ENCODE data around the gene B9D1. TPM values are rescaled to one million over a fixed set of nuclear protein-coding genes. Genes with fewer than 3 reads are reported as not detected.

The B9D1 gene
- total RNA-seq, 2 donors from 2014 or later, result 0.37 to 1.2 TPM

GRCh38 chr17:19341641-19342610 is 20.6 kb downstream of the B9D1 start:
- no peak for DNase-seq
- ATAC-seq, result no peak
- Mint-ChIP-seq H3K4me1 (peaks cover 10% of the 10 kb centered on the region), H3K27me3 (peaks cover 32% of the 10 kb centered on the region), H3K36me3 (ENCODE audit: low read depth) (peaks cover 6% of the 10 kb centered on the region), H3K27ac (no peak overlapping the region), H3K4me3 (no peak overlapping the region)
- no peaks in the 10 kb centered on the region for H3K9me3 ChIP-seq (ENCODE audit: control insufficient read depth, low read length, poor library complexity, severe bottlenecking)

- H3K27ac Mint-ChIP-seq, result no peak overlapping the region
- DNase-seq, result no peak
- H3K36me3 Mint-ChIP-seq (ENCODE audit: low read depth), result peaks cover 6% of the 10 kb centered on the region
- peaks cover 10% of the 10 kb centered on the region for H3K4me1 Mint-ChIP-seq
- peaks cover 30% of the 10 kb centered on the region for H3K27me3 Mint-ChIP-seq
- no peaks in the 10 kb centered on the region for H3K9me3 ChIP-seq (ENCODE audit: control insufficient read depth, low read length, poor library complexity, severe bottlenecking)
- no peak overlapping the region for H3K4me3 Mint-ChIP-seq
- ATAC-seq, result no peak
These were observed 21.3 kb downstream of the B9D1 start for GRCh38 chr17:19341211-19341631.

GRCh38 chr17:19339341-19339815 is 23.1 kb downstream of the B9D1 start:
- DNase-seq, result no peak
- peaks cover 10% of the 10 kb centered on the region for H3K4me1 Mint-ChIP-seq
- H3K36me3 Mint-ChIP-seq (ENCODE audit: low read depth), result peaks cover 6% of the 10 kb centered on the region
- peaks cover 34% of the 10 kb centered on the region for H3K27me3 Mint-ChIP-seq
- no peaks in the 10 kb centered on the region for H3K9me3 ChIP-seq (ENCODE audit: control insufficient read depth, low read length, poor library complexity, severe bottlenecking)
- no peak overlapping the region for H3K27ac Mint-ChIP-seq
- no peak for ATAC-seq
- no peak overlapping the region for H3K4me3 Mint-ChIP-seq

- peaks cover 10% of the 10 kb centered on the region for H3K4me1 Mint-ChIP-seq
- peak; percentile 97 for ATAC-seq
- H3K4me3 Mint-ChIP-seq, result no peak overlapping the region
These were observed 24.2 kb downstream of the B9D1 start for GRCh38 chr17:19338031-19338990.

GRCh38 chr17:19337712-19338023 is 24.9 kb downstream of the B9D1 start:
- no peak overlapping the region for H3K27ac Mint-ChIP-seq
- peaks cover 34% of the 10 kb centered on the region for H3K27me3 Mint-ChIP-seq

More at GRCh38 chr17:19338031-19338990, 24.2 kb downstream of the B9D1 start:
- DNase-seq, result peak; percentile 44 to 60 (median 48)
- no peaks in the 10 kb centered on the region for H3K9me3 ChIP-seq (ENCODE audit: control insufficient read depth, low read length, poor library complexity, severe bottlenecking)
- Mint-ChIP-seq H3K36me3 (ENCODE audit: low read depth) (peaks cover 6% of the 10 kb centered on the region), H3K27me3 (peaks cover 34% of the 10 kb centered on the region), H3K27ac (no peak overlapping the region)

GRCh38 chr17:19336938-19337711 is 25.4 kb downstream of the B9D1 start:
- ATAC-seq, result no peak
- Mint-ChIP-seq H3K4me3 (no peak overlapping the region), H3K4me1 (peaks cover 13% of the 10 kb centered on the region), H3K36me3 (ENCODE audit: low read depth) (peaks cover 6% of the 10 kb centered on the region), H3K27ac (no peak overlapping the region), H3K27me3 (peaks cover 33% of the 10 kb centered on the region)
- H3K9me3 ChIP-seq (ENCODE audit: control insufficient read depth, low read length, poor library complexity, severe bottlenecking), result no peaks in the 10 kb centered on the region
- no peak for DNase-seq

More at GRCh38 chr17:19337712-19338023, 24.9 kb downstream of the B9D1 start:
- DNase-seq, result no peak
- Mint-ChIP-seq H3K36me3 (ENCODE audit: low read depth) (peaks cover 6% of the 10 kb centered on the region), H3K4me3 (no peak overlapping the region), H3K4me1 (peaks cover 11% of the 10 kb centered on the region)
- no peak for ATAC-seq
- no peaks in the 10 kb centered on the region for H3K9me3 ChIP-seq (ENCODE audit: control insufficient read depth, low read length, poor library complexity, severe bottlenecking)

- Mint-ChIP-seq H3K36me3 (ENCODE audit: low read depth) (no peaks in the 10 kb centered on the region), H3K27ac (no peak overlapping the region), H3K4me3 (no peak overlapping the region), H3K27me3 (peaks cover 22% of the 10 kb centered on the region), H3K4me1 (peaks cover 6% of the 10 kb centered on the region)
- DNase-seq, result no peak
- ATAC-seq, result no peak
- H3K9me3 ChIP-seq (ENCODE audit: control insufficient read depth, low read length, poor library complexity, severe bottlenecking), result no peaks in the 10 kb centered on the region
These were observed 26.4 kb downstream of the B9D1 start for GRCh38 chr17:19335951-19336631.

GRCh38 chr17:19334331-19334730 is 28.2 kb downstream of the B9D1 start:
- no peak overlapping the region for H3K27ac Mint-ChIP-seq
- H3K4me3 Mint-ChIP-seq, result no peak overlapping the region
- no peaks in the 10 kb centered on the region for H3K9me3 ChIP-seq (ENCODE audit: control insufficient read depth, low read length, poor library complexity, severe bottlenecking)
- ATAC-seq (no peak), DNase-seq (no peak)
- H3K36me3 Mint-ChIP-seq (ENCODE audit: low read depth), result no peaks in the 10 kb centered on the region
- peaks cover 25% of the 10 kb centered on the region for H3K27me3 Mint-ChIP-seq
- peaks cover 6% of the 10 kb centered on the region for H3K4me1 Mint-ChIP-seq

GRCh38 chr17:19333736-19334290 is 28.7 kb downstream of the B9D1 start:
- DNase-seq, result no peak

GRCh38 chr17:19333132-19333440 is 29.4 kb downstream of the B9D1 start:
- Mint-ChIP-seq H3K27me3 (peaks cover 21% of the 10 kb centered on the region), H3K4me3 (no peak overlapping the region), H3K36me3 (ENCODE audit: low read depth) (no peaks in the 10 kb centered on the region), H3K27ac (no peak overlapping the region), H3K4me1 (peaks cover 6% of the 10 kb centered on the region)
- DNase-seq (no peak), ATAC-seq (no peak)
- no peaks in the 10 kb centered on the region for H3K9me3 ChIP-seq (ENCODE audit: control insufficient read depth, low read length, poor library complexity, severe bottlenecking)

More at GRCh38 chr17:19333736-19334290, 28.7 kb downstream of the B9D1 start:
- no peaks in the 10 kb centered on the region for H3K9me3 ChIP-seq (ENCODE audit: control insufficient read depth, low read length, poor library complexity, severe bottlenecking)
- peaks cover 21% of the 10 kb centered on the region for H3K27me3 Mint-ChIP-seq
- H3K4me3 Mint-ChIP-seq, result no peak overlapping the region
- no peak for ATAC-seq
- no peaks in the 10 kb centered on the region for H3K36me3 Mint-ChIP-seq (ENCODE audit: low read depth)
- H3K4me1 Mint-ChIP-seq, result peaks cover 6% of the 10 kb centered on the region
- H3K27ac Mint-ChIP-seq, result no peak overlapping the region

- Mint-ChIP-seq H3K27ac (no peak overlapping the region), H3K4me1 (peaks cover 6% of the 10 kb centered on the region), H3K4me3 (no peak overlapping the region), H3K36me3 (ENCODE audit: low read depth) (no peaks in the 10 kb centered on the region), H3K27me3 (peaks cover 21% of the 10 kb centered on the region)
- DNase-seq, result no peak
- H3K9me3 ChIP-seq (ENCODE audit: control insufficient read depth, low read length, poor library complexity, severe bottlenecking), result no peaks in the 10 kb centered on the region
- ATAC-seq, result no peak
These were observed 30.0 kb downstream of the B9D1 start for GRCh38 chr17:19332371-19333131.
